Left hindlimb (tissue), 1 donor: ENCODE results near the gene EHF.

Source experiments
- DNase-seq: peaks from one replicate; pipeline ENCODE4 v3.0.0-alpha.2; 2018

The EHF gene

GRCh38 chr11:34603129-34604001 lies 17.5 kb upstream of the EHF start:
- no peak for DNase-seq

GRCh38 chr11:34604145-34604544 lies 16.7 kb upstream of the EHF start:
- no peak for DNase-seq

GRCh38 chr11:34604911-34605310 lies 16.0 kb upstream of the EHF start:
- no peak for DNase-seq

- no peak for DNase-seq
Measured at GRCh38 chr11:34605481-34606325, 15.2 kb upstream of the EHF start.

GRCh38 chr11:34606326-34607120 lies 14.4 kb upstream of the EHF start:
- DNase-seq, result no peak

GRCh38 chr11:34609187-34609751 lies 11.6 kb upstream of the EHF start:
- DNase-seq, result no peak

- DNase-seq, result no peak
Measured at GRCh38 chr11:34609850-34610249, 11.0 kb upstream of the EHF start.

- DNase-seq, result no peak
Measured at GRCh38 chr11:34610324-34611041, 10.4 kb upstream of the EHF start.

GRCh38 chr11:34613015-34613414 lies 7.9 kb upstream of the EHF start:
- DNase-seq, result no peak

GRCh38 chr11:34613552-34614056 lies 7.3 kb upstream of the EHF start:
- no peak for DNase-seq

- no peak for DNase-seq
Measured at GRCh38 chr11:34614344-34615104, 6.4 kb upstream of the EHF start.

GRCh38 chr11:34616086-34616485 lies 4.8 kb upstream of the EHF start:
- no peak for DNase-seq

- DNase-seq, result no peak
Measured at GRCh38 chr11:34616830-34617504, 3.9 kb upstream of the EHF start.

GRCh38 chr11:34618406-34618805 lies 2.5 kb upstream of the EHF start:
- DNase-seq, result no peak

- no peak for DNase-seq
Measured at GRCh38 chr11:34619062-34619516, 1.8 kb upstream of the EHF start.

- DNase-seq, result no peak
Measured at GRCh38 chr11:34620202-34620601, 691 bp upstream of the EHF start.

GRCh38 chr11:34621876-34622275 lies 983 bp downstream of the EHF start:
- DNase-seq, result no peak

GRCh38 chr11:34623463-34623862 lies 2.6 kb downstream of the EHF start:
- DNase-seq, result no peak

GRCh38 chr11:34624069-34624468 lies 3.2 kb downstream of the EHF start:
- DNase-seq, result no peak

- DNase-seq, result no peak
Measured at GRCh38 chr11:34625576-34625975, 4.7 kb downstream of the EHF start.
